ENCODE data around the gene SRSF4.
"Not testable (repeated sequence)": the region's sequence is repeated elsewhere in the genome, so short reads cannot be mapped to it uniquely, and the experiment has no call there.

Gene SRSF4

DNA sequence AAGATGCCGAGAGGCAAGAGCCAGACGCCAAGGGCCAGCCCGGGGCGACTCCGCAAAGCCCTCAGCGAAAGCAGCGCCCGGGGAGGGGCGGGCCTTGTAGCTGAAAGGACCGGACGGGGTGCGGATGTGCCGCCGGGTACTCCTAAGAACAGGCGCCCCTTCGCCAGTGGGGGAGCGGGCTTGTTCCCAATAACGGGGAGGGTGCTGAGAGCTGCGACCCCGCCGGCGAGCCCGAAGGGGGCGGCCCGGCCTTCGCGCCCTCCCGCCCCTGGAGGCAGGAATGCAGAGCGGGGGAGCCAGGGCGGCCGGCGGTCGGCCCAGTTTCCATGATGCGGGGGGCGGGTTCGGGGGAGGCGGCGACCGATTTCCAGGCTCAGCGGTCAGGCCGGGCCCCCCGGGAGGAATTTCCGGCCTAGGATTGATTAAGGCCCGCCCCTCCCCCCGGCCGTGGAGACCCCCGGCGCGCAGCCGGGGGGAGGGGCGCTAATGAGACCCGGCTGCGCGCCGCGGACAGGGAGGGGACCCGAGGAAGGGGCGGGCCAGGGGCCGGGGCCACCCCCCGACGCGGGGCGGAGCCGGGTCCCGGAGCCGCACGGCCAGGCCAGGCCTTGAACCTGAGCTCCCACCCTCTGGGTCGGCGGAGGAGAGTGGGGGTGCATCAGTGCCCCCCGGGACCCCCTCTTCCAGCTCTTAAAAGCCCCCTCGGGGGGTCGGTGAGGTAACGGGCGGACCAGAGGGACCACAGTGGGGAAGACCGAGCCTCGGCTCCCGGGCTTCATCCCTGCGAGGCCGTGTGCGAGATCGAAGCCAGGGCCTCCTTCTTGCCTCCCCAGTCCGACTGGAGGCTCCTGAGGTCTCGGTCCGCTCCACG lies 57.1 kb downstream of the SRSF4 start:
- peak; percentile 56 for DNase-seq

- no peak for DNase-seq
These were observed 57.8 kb downstream of the SRSF4 start, which contains the start of gene TMEM200B for GRCh38 chr1:29123887-29124365. Gene TMEM200B, minus strand, starts transcription at chr1:29123903. Its CDS starts 2,075 bp downstream, at chr1:29121828.

DNA sequence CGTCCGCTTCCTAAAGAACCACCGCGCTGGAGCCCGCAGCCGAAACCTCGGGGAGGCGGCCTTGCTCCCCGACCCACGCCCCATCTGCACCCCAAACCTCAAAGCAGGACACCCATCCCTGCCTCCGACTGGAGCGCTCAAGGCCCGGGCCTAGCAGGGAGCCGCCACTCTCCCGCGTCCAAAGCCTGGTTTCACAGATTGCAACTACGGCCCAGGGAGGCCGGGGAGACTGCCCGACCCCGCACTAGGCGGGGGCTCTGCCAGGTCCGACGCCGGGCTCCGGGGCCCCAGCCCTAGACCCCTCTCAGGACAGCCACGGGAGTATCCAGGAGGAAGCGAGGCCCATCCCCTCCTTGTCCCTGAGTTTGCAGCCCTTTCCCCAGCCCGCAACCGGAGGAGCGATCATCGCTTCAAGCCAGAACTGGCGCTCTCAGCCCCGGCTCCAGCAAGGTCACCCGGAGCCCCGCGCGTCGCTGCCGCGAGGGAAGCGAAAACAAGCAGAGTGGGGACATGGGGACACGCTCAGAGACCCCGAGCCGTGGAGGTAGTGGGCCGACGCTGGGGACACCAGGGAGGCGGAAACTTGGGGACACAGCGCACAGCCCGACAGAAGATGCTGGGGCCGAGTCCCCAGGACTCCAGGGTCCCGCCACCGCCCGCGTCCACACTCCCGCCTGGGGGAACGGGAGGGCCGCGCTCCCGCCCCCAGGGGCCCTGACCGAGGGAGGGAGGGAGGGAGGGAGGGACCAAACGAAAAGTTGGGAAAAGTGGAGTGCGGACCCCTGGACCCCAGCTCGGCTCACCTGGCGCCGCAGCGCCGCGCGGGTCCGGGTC lies 58.4 kb downstream of the SRSF4 start:
- DNase-seq: peak; percentile 15

DNA sequence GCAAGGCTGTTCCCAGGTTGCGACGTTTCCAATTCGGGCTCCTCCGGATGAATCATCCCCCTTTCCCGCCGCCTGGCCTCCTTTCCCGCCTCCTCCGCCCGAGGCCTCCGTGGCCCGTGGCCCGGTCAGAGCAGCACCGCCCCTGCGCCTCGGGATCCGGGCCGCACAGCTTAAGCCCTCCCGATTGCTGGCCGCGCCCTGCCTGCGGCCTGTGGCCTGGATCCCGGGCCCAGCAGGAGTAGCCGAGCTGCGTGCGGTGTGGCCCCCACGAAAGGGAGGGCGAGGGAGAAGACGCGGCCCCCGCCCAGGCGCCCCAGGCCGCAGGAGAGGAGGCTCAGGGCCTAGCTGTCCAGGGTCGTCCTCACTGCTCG lies 59.0 kb downstream of the SRSF4 start:
- no peak for DNase-seq

GRCh38 chr1:29121936-29122681 lies 59.6 kb downstream of the SRSF4 start:
- no peak for DNase-seq

DNA sequence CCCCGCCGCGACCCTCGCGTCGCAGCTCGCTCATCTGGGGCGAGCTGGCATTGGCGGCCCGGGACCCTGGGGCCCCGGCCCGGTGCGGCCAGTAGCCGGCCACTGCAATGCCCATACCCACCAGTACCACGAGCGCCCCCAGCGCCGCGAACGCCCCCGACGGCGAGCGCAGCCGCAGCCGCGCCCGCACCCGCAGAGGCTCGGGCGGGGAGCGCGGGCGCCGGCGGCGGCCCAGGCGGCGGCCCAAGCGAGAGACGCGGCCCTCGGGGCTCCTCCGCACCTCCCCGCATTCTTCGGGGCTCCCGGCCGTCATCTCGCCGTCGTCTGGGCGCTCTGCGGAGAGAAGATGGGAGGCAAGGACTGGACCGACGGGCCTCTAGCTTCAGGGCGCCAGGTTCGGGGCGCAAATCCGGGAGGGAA lies 60.2 kb downstream of the SRSF4 start:
- no peak for DNase-seq

DNA sequence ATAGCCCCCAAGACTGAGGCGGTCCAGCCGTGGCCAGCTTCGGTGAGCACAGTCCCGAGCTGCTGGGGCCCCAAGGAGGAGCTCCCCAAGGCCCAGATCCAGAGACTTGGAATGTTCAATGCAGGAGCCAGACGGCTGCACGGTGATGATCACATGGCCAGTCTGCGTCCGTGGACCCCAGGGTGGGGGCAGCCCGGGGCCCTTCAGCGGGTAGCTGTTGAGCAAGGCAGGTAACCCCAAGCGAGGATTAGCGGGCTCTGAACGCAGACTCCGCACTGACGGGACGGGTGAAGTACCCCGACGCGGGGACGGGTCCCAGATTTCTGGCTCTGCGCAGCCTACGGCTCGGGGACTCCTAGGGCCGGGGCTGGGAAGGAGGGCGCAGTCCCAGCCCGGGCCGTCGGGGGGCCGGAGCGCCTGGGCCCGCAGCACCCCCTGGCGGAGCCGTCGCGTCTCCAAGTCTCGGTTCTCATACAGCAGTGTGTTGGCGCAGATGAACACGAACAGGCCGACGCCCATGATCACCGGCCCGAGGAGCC lies 60.7 kb downstream of the SRSF4 start:
- DNase-seq: peak; percentile 60

- no peak for DNase-seq
These were observed 61.3 kb downstream of the SRSF4 start for GRCh38 chr1:29120367-29120766.

GRCh38 chr1:29119121-29119929 lies 62.4 kb downstream of the SRSF4 start:
- DNase-seq: no peak

DNA sequence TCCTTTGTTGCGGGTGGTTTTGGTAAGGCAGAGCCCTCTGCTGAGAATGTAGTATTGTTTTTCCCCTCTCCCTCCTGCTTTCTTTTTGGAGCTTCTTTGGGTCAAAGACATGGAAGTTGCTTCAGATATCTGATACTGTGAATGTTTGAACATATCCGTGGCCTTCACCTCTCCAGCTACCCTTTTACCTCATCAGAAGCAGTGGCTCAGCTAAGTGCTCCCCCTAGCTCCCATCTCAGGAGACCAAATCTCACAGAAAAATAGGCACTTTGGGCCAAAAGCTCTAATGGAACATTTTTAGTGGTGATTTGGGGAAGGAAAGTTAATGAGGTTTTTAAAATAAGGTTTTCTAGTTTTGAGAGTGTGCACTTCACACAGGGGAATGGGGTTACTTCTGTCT lies 64.3 kb downstream of the SRSF4 start:
- no peak for DNase-seq

DNA sequence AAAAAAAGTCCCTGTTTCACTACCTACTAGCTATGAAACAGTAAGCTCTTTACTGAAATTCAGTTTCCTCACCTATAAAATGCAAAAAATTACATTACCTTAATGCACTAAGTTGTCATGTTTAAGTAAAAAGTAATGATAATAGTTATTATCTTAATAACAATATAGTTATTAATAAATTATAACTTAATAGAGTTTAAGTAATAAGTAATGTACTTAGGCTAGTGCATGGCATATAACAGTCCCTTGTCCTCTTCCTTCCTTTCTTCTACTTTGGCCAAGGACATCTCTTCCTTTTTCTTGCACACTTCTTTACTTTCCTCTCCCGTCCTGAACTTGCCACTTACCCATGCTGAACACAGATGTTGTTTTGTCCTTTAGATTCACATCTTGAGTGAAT lies 67.0 kb downstream of the SRSF4 start:
- DNase-seq: no peak

- no peak for DNase-seq
These were observed 68.1 kb downstream of the SRSF4 start for GRCh38 chr1:29113413-29114117.

- no peak for DNase-seq
These were observed 68.8 kb downstream of the SRSF4 start for GRCh38 chr1:29112705-29113412.

DNA sequence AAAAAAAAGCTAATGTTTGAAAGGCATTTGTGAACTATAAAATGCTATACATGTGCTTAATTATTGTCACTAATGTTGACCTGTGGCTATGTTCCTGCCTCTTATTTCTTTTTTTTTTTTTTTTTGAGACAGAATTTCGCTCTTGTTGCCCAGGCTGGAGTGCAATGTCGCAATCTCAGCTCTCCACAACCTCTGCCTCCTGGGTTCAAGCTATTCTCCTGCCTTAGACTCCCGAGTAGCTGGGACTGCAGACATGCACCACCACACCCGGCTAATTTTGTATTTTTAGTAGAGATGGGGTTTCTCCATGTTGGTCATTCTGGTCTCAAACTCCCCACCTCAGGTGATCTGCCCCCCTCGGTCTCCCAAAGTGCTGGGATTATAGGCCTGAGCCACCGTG lies 73.7 kb downstream of the SRSF4 start:
- not testable (repeated sequence) for DNase-seq

DNA sequence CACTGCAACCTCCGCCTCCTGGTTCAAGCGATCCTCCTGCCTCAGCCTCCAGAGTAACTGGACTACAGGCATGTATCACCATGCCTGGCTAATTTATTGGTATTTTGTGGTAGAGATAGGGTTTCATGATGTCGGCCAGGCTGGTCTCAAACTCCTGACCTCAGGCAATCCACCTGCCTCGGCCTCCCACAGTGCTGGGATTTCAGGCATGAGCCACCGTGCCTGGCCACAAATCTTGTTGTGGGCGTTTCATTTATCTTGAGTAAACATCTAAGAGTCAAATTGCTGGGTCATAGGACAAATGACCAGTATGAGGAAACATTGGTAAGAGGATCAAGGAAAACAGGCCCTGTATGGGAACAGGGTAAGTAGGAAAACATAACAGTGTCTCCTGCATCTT lies 75.9 kb downstream of the SRSF4 start:
- no peak for DNase-seq

GRCh38 chr1:29100487-29100886 lies 81.2 kb downstream of the SRSF4 start:
- DNase-seq: no peak

GRCh38 chr1:29099286-29099685 lies 82.4 kb downstream of the SRSF4 start:
- DNase-seq: no peak
